ENCODE measurements around the gene ARID3B. TPM values are rescaled to one million over a fixed set of nuclear protein-coding genes. Genes with fewer than 3 reads are reported as not detected.

Gene ARID3B
- total RNA-seq, 1 experiment from 2014 or later = 19.0 TPM

- H3K27ac ChIP-seq (ENCODE audit: low read length) = no peak overlapping the region
- no peaks in the 10 kb centered on the region for H3K4me1 ChIP-seq (ENCODE audit: insufficient read depth, low read length)
- 0 out of 2 replicates have a peak, but pooled peaks cover 2% of the 10 kb centered on the region for H4K20me1 ChIP-seq (ENCODE audit: low read length)
- BruUV-seq (replicated peaks) = no TSS peak
- no peaks in the 10 kb centered on the region for H3K9me3 ChIP-seq (ENCODE audit: low read length)
- no peak overlapping the region for H2AFZ ChIP-seq (ENCODE audit: low read length)
- no peaks in the 10 kb centered on the region for H3K36me3 ChIP-seq (ENCODE audit: low read depth, low read length)
- intact Hi-C loops (cut with micrococcal nuclease) = no loop called here
- no peaks in the 10 kb centered on the region for H3F3A ChIP-seq (ENCODE audit: low read length, unreplicated experiment)
- no peaks in the 10 kb centered on the region for H3K79me2 ChIP-seq (ENCODE audit: low read length)
- no peak overlapping the region for H3K4me2 ChIP-seq (ENCODE audit: low read length)
- no peak for ATAC-seq
- ChIA-PET POLR2A (ENCODE audit: unreplicated experiment) (no interaction called here), CTCF (no interaction called here)
- DNase-seq = no peak
- H3K9me2 ChIP-seq (replicated peaks; ENCODE audit: low read length) = no peaks in the 10 kb centered on the region
- no peak overlapping the region for H3K4me3 ChIP-seq (ENCODE audit: low read length)
- no peaks in the 10 kb centered on the region for H3K27me3 ChIP-seq (ENCODE audit: low read length)
- TF ChIP-seq CTCF (conservative IDR thresholded peaks at IDR 0.05; ENCODE audit: low read depth, low read length) = no peak
- TF ChIP-seq EZH2 (IDR thresholded peaks at IDR 0.05; ENCODE audit: low read length, unreplicated experiment) = no peak
- TF ChIP-seq EZH2phosphoT487 (IDR thresholded peaks at IDR 0.05; ENCODE audit: borderline replicate concordance, low read length) = no peak
- H3K9ac ChIP-seq (ENCODE audit: low read length) = no peak overlapping the region
Observed at GRCh38 chr15:74646480-74646879, 105.5 kb downstream of the ARID3B start.

Other genes starting within 250 kb of the ARID3B start
- gene CYP11A1, start 173.6 kb upstream of the ARID3B start, total RNA-seq (2014; rRNA removed) = 0.18 TPM in 1 of 2 replicates, not detected in the other
- 74.9 and 75.9 TPM in 2 replicates for gene SEMA7A, start 107.3 kb upstream of the ARID3B start, total RNA-seq (2014; rRNA removed)
- 46.1 and 57.1 TPM in 2 replicates for gene UBL7, start 80.1 kb upstream of the ARID3B start, total RNA-seq (2014; rRNA removed)
- 56.2 and 64.1 TPM in 2 replicates for gene CLK3, start 74.6 kb downstream of the ARID3B start, total RNA-seq (2014; rRNA removed)
- 9.9 and 15.6 TPM in 2 replicates for gene EDC3, start 154.8 kb downstream of the ARID3B start, total RNA-seq (2014; rRNA removed)
- 2.3 and 2.5 TPM in 2 replicates for gene CYP1A1, start 184.3 kb downstream of the ARID3B start, total RNA-seq (2014; rRNA removed)
- not detected in 2 replicates for gene CYP1A2, start 207.6 kb downstream of the ARID3B start, total RNA-seq (2014; rRNA removed)
- 38.0 and 50.3 TPM in 2 replicates for gene CSK, start 240.9 kb downstream of the ARID3B start, total RNA-seq (2014; rRNA removed)